NCI-H2227 (cell line): Measurements from ENCODE around the gene ZYG11B.
A peak's percentile ranks its signal among the peaks of the same experiment; 100 is the strongest.
"Not testable (repeated sequence)": the region's sequence is repeated elsewhere in the genome, so short reads cannot be mapped to it uniquely, and the experiment has no call there.

Source experiments
- DNase-seq: peaks from one replicate; lab custom pipeline; 2025; ENCODE audit not compliant: unreplicated experiment; lab: John Stamatoyannopoulos, UW

ZYG11B gene

GRCh38 chr1:52751589-52752483 lies 25.6 kb downstream of the ZYG11B start:
- DNase-seq, result peak; percentile 6

DNA sequence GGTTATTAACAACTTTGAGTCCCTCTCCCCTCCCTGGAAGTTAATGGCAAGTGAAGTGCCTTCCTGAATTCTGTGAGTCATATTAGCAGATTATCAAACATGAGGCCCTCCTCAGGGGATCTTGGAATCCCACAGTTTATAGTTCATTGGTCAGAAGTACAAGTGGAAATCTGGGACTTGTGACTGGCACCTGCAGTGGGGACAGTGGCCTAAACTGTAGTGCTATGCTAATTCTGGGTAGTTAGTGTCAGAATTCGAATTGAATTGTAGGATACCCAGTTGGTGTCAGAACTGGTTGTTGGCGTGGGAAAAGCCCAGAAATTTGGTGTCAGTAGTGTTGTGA lies 26.2 kb downstream of the ZYG11B start:
- no peak for DNase-seq

DNA sequence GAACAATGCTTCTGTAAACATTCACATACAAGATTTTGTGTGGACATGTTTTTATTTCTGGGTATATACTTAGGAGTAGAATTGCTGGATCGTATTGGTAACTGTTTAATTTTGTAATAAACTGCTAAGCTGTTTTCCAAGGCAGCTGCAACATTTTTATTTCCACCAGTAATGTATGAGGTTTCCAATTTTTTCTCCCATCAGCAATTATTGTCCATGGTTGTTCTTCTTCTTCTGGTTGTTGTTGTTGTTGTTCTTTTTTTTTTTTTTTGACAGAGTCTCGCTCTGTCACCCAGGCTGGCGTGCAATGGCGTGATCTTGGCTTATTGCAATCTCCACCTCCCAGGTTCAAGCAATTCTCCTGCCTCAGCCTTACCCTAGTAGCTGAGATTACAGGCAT lies 26.9 kb downstream of the ZYG11B start:
- DNase-seq, result no peak

DNA sequence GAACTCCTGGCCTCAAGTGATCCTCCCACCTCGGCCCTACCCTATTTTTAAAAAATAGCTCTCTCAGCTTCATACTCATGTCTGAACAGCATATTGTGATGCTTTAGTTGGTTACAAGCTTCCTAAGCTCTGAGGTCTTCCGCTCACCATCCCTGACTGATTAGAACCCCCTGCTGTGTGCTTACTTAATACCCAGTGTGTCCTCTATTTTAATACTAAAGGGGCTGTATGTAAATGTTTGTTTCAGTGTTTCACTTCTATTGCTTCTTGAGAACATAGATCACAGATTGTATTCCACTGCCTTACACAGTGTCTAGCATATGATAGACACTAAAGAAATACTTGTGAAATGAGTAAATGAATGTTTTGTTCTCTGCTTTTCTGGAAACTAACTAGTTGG lies 29.8 kb downstream of the ZYG11B start:
- no peak for DNase-seq

- no peak for DNase-seq
These were observed 33.7 kb downstream of the ZYG11B start for GRCh38 chr1:52759908-52760307.

DNA sequence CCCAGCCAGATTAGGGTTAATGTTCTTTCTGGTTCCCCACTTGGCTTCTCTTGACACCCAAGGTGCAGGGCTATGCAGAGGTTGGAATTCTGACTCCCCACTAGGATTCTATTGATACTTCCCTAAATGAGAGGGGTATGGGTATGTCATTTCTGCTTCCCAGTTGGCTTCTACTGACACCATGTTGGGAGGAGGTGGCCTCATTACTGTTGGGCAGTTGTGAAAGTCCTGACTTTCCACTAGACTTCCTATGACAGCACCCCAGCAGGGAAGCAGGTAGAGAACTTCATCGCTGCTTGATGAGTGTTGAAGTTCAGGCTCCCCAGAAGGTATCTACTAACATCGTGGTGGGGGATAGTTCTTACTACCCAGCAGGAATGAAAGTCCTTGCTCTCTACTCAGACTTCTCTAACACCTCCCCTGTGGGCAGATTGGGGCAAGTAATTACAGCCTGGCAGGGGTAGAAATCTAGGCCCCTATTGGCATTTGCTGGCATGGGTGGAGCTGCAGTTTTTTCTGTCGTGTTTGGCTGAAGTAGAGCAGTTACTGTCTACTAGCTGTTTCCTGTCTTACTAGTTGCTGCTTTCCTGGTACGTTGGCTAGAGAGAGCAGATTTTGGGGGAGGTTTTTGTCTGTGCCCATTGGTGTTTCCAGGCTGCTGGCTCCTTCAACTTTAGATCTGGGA lies 41.5 kb downstream of the ZYG11B start:
- DNase-seq, result no peak

DNA sequence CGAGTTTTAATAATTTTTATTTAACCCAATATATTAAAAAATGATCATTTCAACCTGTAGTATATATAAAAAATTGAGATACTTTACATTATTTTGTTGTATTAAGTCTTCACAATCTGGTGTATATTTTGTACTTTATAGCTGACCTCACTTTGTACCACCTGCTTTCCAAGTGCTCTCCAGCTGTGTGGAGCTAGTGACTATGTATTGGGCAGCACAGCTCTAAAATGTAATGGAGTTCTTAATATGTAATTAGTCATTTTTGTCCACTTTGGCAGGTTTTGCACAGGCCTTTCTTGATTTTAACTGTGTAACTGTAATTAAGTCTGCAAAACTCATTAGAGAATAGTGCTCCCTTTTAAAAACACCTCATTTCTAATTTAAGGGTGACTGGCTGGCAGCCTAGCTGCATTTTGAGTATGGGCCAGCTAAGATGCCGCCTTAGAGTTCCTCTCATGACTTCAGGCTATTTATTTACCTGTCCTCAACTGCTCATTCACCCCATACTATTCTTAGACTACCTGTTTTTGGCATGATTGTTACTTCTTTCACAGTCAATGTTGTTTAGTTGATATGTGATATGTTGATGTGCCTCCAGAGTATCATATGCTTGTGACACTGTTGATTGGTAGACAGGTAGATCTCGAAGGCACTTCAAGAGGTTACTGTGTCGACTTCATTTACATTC lies 43.2 kb downstream of the ZYG11B start:
- DNase-seq, result peak; percentile 9

DNA sequence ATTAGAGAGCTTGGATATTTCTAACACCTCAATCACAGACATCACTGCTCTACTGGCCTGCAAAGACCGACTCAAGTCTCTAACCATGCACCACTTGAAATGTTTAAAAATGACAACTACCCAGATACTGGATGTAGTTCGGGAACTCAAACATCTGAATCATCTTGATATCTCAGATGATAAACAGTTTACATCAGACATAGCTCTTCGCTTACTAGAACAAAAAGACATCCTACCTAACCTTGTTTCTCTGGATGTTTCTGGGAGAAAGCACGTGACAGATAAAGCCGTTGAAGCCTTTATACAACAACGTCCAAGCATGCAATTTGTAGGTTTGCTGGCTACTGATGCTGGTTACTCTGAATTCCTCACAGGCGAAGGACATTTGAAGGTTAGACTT lies 45.1 kb downstream of the ZYG11B start:
- no peak for DNase-seq

DNA sequence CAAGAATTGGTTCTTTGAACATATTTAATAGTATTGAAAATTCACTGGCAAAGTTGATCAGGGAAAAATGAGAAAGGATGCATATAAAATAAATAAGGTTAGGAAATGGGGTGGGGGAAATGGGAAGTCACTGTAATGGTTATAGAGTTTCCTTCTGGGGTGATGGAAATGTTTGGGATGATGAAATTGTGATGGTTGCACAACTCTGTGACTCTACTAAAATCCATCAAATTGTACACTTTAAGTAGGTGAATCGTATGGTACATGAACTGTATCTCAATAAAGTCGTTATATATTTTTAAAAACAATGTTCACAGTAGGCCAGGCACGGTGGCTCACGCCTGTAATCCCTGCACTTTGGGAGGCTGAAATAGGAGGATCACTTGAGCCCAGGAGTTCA lies 59.9 kb downstream of the ZYG11B start:
- no peak for DNase-seq

DNA sequence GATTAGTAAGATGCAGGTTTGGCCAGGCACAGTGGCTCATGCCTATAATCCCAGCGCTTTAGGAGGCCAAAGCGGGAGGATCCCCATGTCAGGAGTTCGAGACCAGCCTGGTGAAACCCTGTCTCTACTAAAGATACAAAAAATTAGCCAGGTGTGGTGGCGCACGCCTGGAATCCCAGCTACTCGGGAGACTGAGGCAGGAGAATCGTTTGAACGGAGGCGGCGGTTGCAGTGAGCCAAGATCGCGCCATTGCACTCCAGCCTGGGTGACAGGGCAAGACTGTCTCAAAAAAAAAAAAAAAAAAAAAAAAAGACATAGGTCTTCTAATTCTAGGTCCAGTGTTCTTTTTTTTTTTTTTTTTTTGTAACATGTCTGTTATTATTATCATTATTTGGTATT lies 64.2 kb downstream of the ZYG11B start:
- DNase-seq, result not testable (repeated sequence)

DNA sequence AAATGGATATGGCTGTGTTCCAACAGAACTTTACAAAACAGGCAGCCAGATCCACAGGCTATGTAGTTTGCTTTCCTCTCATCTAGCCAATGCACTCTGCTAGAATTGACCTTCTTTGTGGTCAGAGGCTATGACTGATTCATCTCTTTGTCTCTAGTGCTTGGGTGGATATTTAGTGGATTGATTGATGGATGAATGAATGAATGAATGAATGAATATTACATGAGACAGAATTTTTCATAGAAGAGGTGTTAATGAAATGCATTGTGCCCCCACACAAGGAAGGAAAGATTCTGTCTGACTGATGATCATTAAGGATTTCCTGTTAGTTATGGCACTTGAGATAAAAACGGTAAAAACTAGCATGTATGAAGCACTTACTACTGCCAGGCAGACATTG lies 65.8 kb downstream of the ZYG11B start:
- DNase-seq, result no peak

GRCh38 chr1:52793717-52794116 lies 67.5 kb downstream of the ZYG11B start:
- not testable (repeated sequence) for DNase-seq

DNA sequence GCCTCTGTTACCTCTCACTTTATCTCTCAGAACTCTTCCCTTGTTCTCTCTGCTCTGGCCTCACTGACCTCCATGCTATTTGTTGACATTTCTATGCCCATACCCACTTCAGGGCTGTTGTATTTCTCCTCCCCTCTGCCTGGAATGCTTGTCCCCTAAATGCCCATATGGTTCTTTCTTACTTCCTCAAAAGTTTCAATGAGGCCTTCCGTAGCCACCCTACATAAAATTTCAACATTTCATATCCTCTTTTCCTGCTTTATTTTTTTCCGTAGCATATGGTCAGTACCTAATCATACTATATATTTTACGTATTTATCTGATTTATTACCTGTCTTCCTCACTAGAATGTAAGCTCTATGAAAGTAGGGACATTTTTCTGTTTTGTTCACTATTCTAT lies 69.2 kb downstream of the ZYG11B start:
- no peak for DNase-seq

GRCh38 chr1:52798331-52798730 lies 72.1 kb downstream of the ZYG11B start:
- DNase-seq, result no peak

DNA sequence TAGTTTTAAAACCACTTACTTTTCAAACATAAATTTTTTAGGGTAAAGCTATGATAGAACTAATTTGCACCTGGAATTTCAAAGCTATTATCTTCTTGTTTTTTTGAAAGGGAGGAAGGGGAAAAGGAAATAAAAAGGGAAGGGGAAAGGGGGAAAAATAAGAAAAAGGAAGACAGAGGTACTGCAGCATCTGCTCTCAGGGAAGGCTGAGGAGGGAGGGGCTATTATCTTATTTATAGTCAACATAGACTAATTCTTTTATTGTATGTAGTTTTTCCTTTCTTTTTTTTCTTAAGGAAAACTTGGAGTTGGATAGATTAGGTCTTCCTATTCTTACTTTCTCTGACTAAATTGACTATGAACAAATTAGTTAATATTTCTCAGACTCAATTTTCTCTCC lies 74.8 kb downstream of the ZYG11B start:
- no peak for DNase-seq

GRCh38 chr1:52804083-52804482 lies 77.8 kb downstream of the ZYG11B start:
- DNase-seq, result not testable (repeated sequence)

DNA sequence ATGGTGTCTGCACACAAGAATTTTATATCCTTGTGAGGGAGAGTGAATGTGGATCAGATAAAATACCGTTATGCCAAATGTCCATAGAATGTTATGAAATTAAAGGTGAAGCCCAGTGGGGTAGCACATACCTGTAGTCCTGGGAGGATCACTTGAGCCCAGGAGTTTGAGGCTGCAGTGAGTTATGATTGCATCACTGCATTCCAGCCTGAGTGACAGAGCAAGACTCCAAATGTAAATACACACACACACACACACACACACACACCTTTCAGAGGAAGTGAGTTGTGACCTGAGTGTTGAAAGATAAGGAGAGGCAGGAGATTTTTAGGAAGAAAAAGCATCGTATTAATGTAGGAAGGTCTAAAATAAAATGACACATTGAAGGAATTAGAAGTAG lies 88.2 kb downstream of the ZYG11B start:
- no peak for DNase-seq

DNA sequence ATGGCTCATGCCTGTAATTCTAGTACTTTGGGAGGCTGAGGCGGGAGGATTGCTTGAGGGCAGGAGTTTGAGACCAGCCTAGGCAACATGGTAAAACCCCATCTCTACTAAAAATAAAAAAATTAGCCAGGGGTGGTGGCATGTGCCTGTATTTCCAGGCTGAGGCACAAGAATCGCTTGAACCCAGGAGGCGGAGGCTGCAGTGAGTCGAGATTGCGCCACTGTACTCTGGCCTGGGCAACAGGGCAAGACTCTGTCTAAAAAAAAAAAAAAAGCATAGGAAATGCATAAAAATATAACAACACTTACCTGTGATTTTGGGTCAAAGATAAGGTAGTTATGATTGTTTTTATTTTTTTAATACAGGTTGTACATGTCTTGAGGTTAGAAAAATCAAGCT lies 94.6 kb downstream of the ZYG11B start:
- not testable (repeated sequence) for DNase-seq

DNA sequence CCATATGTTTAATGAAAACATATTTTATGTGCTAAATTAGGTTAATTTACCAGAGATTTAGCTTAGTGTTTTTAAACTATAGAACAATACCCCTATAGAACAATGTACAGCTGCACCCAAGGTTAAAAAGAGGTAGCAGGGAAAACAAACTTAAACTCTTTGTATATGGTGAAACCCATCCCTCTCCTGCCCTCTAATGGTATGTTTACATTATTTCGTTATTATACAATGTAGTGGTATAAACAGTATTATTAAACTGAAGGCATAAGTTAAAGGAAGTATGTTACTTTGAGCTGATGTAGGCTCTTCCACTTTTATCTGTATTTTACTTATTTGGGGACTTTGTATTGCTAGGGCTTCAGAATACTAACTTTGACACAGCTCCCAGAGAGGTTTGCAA lies 99.6 kb downstream of the ZYG11B start:
- DNase-seq, result no peak

- no peak for DNase-seq
These were observed 108.5 kb downstream of the ZYG11B start for GRCh38 chr1:52834798-52835197.

GRCh38 chr1:52836035-52836434 lies 109.8 kb downstream of the ZYG11B start:
- DNase-seq, result no peak

- DNase-seq, result not testable (repeated sequence)
These were observed 112.9 kb downstream of the ZYG11B start for GRCh38 chr1:52839175-52839574.
